Measurements from ENCODE around the gene MAGIX.

The MAGIX gene

GRCh38 chrX:49184294-49185281 lies 22.0 kb downstream of the MAGIX start:
- peak; percentile 49 for DNase-seq

GRCh38 chrX:49186125-49187027 lies 23.8 kb downstream of the MAGIX start, which contains the start of gene PRICKLE3:
TSS of gene PRICKLE3 (minus strand) at chrX:49186373. CDS start at chrX:49186297, 76 bp downstream.
- DNase-seq: peak; percentile 79

- DNase-seq: no peak
Observed at GRCh38 chrX:49187028-49187394, 24.5 kb downstream of the MAGIX start.

- DNase-seq: no peak
Observed at GRCh38 chrX:49187526-49187925, 25.0 kb downstream of the MAGIX start.

GRCh38 chrX:49188468-49189076 lies 26.0 kb downstream of the MAGIX start:
- no peak for DNase-seq

GRCh38 chrX:49189606-49190005 lies 27.0 kb downstream of the MAGIX start:
- DNase-seq: no peak

GRCh38 chrX:49190821-49191573 lies 28.4 kb downstream of the MAGIX start:
- DNase-seq: peak; percentile 95

- peak; percentile 30 for DNase-seq
Observed at GRCh38 chrX:49191574-49192011, 29.0 kb downstream of the MAGIX start.

- DNase-seq: peak; percentile 54
Observed at GRCh38 chrX:49192722-49193328, 30.3 kb downstream of the MAGIX start.

GRCh38 chrX:49193542-49193964 lies 31.0 kb downstream of the MAGIX start:
- no peak for DNase-seq

GRCh38 chrX:49197543-49198087 lies 35.1 kb downstream of the MAGIX start:
- no peak for DNase-seq

GRCh38 chrX:49198540-49199314 lies 36.2 kb downstream of the MAGIX start:
- DNase-seq: no peak

- no peak for DNase-seq
Observed at GRCh38 chrX:49199315-49199595, 36.7 kb downstream of the MAGIX start.

- peak; percentile 86 for DNase-seq
Observed at GRCh38 chrX:49199906-49200771, 37.6 kb downstream of the MAGIX start, which contains the start of gene SYP. TSS of gene SYP (minus strand) at chrX:49200193. CDS start at chrX:49200186, 7 bp downstream.

- no peak for DNase-seq
Observed at GRCh38 chrX:49202022-49202421, 39.5 kb downstream of the MAGIX start.

GRCh38 chrX:49203536-49203935 lies 41.0 kb downstream of the MAGIX start:
- DNase-seq: no peak

GRCh38 chrX:49204017-49204416 lies 41.5 kb downstream of the MAGIX start:
- no peak for DNase-seq

GRCh38 chrX:49204709-49205108 lies 42.2 kb downstream of the MAGIX start:
- no peak for DNase-seq

GRCh38 chrX:49205443-49205842 lies 42.9 kb downstream of the MAGIX start:
- DNase-seq: no peak

- no peak for DNase-seq
Observed at GRCh38 chrX:49206543-49206942, 44.0 kb downstream of the MAGIX start.

Data from activated CD4-positive, alpha-beta T cell treated with anti-CD3 and anti-CD28 coated beads, Interleukin-2, amount 50 U/mL, for 16 hours (primary cell).